SU-DHL-6 (cell line): ENCODE measurements around the gene KMT2E.

Experiments
- EZH2phosphoT487 ChIP-seq: fragments of 200-600 bp; sonication (generic), shearing (Covaris generic); conservative IDR thresholded peaks from 2 replicates; pipeline ENCODE4 v1.6.1; 2018; ENCODE audit warnings: mild to moderate bottlenecking, antibody characterized with exemption, low read length, moderate library complexity, mixed read lengths
- TF ChIP-seq, protein P1 (sequence below): fragments of 200-600 bp; sonication (generic); IDR thresholded peaks from one replicate; pipeline ENCODE4 v1.5.1; 2017; ENCODE audit warnings: antibody characterized with exemption, mild to moderate bottlenecking, low read length, moderate library complexity; ENCODE audit not compliant: insufficient read depth, poor library complexity, severe bottlenecking

DNA sequence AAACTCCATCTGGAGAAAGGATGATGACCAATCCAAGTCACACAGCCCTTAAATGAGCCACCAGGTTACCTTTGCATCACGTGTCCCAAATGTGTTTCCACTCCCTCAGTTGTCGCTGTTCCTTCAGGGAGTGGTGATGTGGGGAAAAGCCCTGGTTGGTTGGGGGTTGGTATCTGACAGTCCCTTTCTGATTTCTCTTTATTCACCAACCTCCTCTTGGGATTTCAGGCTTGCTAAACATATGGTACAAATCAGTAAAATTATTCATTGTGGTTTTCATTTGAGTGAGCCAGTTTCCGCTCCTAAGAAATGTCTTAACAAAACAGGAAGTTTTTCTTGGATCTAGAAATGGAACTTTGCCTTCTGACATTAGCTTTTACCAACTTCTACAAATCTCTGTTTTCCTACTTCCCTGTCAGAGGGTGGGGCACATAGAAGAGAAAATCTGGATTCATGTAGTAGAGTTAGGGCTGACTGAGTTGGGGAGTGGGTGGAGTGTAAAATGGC is 40.0 kb upstream of the KMT2E start:
- TF ChIP-seq, protein P1, sequence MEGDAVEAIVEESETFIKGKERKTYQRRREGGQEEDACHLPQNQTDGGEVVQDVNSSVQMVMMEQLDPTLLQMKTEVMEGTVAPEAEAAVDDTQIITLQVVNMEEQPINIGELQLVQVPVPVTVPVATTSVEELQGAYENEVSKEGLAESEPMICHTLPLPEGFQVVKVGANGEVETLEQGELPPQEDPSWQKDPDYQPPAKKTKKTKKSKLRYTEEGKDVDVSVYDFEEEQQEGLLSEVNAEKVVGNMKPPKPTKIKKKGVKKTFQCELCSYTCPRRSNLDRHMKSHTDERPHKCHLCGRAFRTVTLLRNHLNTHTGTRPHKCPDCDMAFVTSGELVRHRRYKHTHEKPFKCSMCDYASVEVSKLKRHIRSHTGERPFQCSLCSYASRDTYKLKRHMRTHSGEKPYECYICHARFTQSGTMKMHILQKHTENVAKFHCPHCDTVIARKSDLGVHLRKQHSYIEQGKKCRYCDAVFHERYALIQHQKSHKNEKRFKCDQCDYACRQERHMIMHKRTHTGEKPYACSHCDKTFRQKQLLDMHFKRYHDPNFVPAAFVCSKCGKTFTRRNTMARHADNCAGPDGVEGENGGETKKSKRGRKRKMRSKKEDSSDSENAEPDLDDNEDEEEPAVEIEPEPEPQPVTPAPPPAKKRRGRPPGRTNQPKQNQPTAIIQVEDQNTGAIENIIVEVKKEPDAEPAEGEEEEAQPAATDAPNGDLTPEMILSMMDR = no peak
- TF ChIP-seq EZH2phosphoT487 = no peak
